OCI-LY3 (cell line): ENCODE data around the gene MYO5B.
"Not testable (repeated sequence)": the region's sequence is repeated elsewhere in the genome, so short reads cannot be mapped to it uniquely, and the experiment has no call there.

Source experiments
- H2AFZ ChIP-seq: fragments of 200-600, 300-600 bp; shearing (Covaris generic); 2 replicates; pipeline ENCODE4 v1.6.0; 2014; ENCODE audit warnings: antibody characterized with exemption, low read depth, low read length
- H3K27ac ChIP-seq: fragments of 200-600, 300-600 bp; sonication (generic); 2 replicates; pipeline ENCODE4 v1.5.1; 2014; ENCODE audit warnings: mild to moderate bottlenecking, low read length, moderate library complexity, mixed read lengths
- H3K27me3 ChIP-seq: fragments of 200-600, 300-600 bp; sonication (generic); 2 replicates; pipeline ENCODE4 v1.6.1; 2014; ENCODE audit warnings: low read depth, low read length, mixed read lengths
- H3K36me3 ChIP-seq: fragments of 200-600, 300-600 bp; sonication (generic); replicated peaks from 2 replicates; pipeline ENCODE3; 2014; ENCODE audit warnings: low read depth, low read length, mixed read lengths
- H3K4me1 ChIP-seq: fragments of 300-600, 200-600 bp; sonication (generic); 2 replicates; pipeline ENCODE4 v1.6.1; 2014; ENCODE audit warnings: low read length, mixed read lengths
- H3K4me2 ChIP-seq: fragments of 200-600, 300-600 bp; sonication (generic); 2 replicates; pipeline ENCODE4 v1.6.1; 2014; ENCODE audit warnings: low read length, mixed read lengths
- H3K4me3 ChIP-seq: fragments of 300-600, 200-600 bp; sonication (generic); 2 replicates; pipeline ENCODE4 v1.5.1; 2014; ENCODE audit warnings: antibody characterized with exemption, mild to moderate bottlenecking, low read length, moderate library complexity
- H3K79me2 ChIP-seq: fragments of 300-600, 200-600 bp; shearing (Covaris generic); 2 replicates; pipeline ENCODE4 v1.6.1; 2014; ENCODE audit warnings: mild to moderate bottlenecking, low read length, mixed read lengths
- H3K9ac ChIP-seq: fragments of 300-600, 200-600 bp; shearing (Covaris generic); 2 replicates; pipeline ENCODE4 v1.6.0; 2014; ENCODE audit warnings: mild to moderate bottlenecking, low read length, moderate library complexity
- H3K9me3 ChIP-seq: fragments of 200-600, 300-600 bp; shearing (Covaris generic); 2 replicates; pipeline ENCODE4 v1.6.1; 2014; ENCODE audit warnings: low read length, mixed read lengths; ENCODE audit not compliant: insufficient read depth
- H4K20me1 ChIP-seq: fragments of 200-600, 300-600 bp; sonication (generic); 2 replicates; pipeline ENCODE4 v1.6.1; 2016; ENCODE audit warnings: low read length, mixed read lengths; ENCODE audit not compliant: insufficient read depth
- EZH2phosphoT487 ChIP-seq: fragments of 200-600 bp; shearing (Covaris generic); IDR thresholded peaks from 2 replicates; pipeline ENCODE4 v1.6.1; 2018; ENCODE audit warnings: antibody characterized with exemption, mixed run types, low read depth
- TF ChIP-seq, protein P1 (sequence below): fragments of 200-600, 300-600 bp; sonication (generic); IDR thresholded peaks from 2 replicates; pipeline ENCODE4 v1.5.1; 2014; ENCODE audit warnings: antibody characterized with exemption, low read length, low read depth

MYO5B gene

DNA sequence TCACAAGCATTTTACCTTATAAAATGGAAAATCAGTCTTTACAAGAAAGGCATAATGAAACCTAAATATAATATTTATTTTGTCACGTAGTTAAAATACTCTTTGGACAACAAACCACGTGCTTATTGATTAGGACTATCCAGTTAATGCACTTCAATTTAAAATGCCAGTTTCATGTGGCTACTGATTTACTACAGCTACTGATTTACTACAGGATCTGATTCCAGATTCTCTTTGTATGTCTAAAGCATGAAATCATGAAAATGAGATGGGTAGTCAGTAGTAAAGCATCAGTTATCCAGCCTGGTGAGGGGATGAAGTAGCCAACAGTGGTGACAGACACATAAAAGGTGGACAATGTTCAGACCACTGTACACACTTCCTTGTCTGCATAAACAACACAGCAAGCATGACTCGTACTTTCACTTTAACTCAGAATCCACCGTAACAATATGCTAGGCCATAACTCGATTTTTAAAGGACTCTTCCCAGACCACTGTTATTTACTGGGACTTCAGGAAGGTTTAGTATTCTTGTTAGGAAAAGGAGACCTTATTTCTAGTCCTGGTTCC is 406.5 kb downstream of the MYO5B start:
- Histone ChIP-seq H3K9me3 (no peaks in the 10 kb centered on the region), H3K36me3 (peaks cover 64% of the 10 kb centered on the region), H3K4me2 (peak overlapping the region; percentile 9), H3K27me3 (no peaks in the 10 kb centered on the region), H3K9ac (no peak overlapping the region), H3K4me1 (peaks cover 11% of the 10 kb centered on the region), H2AFZ (no peak overlapping the region), H3K79me2 (no peaks in the 10 kb centered on the region), H3K27ac (no peak overlapping the region), H4K20me1 (no peaks in the 10 kb centered on the region), H3K4me3 (no peak overlapping the region)
- no peak for TF ChIP-seq EZH2phosphoT487
- TF ChIP-seq, protein P1, sequence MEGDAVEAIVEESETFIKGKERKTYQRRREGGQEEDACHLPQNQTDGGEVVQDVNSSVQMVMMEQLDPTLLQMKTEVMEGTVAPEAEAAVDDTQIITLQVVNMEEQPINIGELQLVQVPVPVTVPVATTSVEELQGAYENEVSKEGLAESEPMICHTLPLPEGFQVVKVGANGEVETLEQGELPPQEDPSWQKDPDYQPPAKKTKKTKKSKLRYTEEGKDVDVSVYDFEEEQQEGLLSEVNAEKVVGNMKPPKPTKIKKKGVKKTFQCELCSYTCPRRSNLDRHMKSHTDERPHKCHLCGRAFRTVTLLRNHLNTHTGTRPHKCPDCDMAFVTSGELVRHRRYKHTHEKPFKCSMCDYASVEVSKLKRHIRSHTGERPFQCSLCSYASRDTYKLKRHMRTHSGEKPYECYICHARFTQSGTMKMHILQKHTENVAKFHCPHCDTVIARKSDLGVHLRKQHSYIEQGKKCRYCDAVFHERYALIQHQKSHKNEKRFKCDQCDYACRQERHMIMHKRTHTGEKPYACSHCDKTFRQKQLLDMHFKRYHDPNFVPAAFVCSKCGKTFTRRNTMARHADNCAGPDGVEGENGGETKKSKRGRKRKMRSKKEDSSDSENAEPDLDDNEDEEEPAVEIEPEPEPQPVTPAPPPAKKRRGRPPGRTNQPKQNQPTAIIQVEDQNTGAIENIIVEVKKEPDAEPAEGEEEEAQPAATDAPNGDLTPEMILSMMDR = no peak

DNA sequence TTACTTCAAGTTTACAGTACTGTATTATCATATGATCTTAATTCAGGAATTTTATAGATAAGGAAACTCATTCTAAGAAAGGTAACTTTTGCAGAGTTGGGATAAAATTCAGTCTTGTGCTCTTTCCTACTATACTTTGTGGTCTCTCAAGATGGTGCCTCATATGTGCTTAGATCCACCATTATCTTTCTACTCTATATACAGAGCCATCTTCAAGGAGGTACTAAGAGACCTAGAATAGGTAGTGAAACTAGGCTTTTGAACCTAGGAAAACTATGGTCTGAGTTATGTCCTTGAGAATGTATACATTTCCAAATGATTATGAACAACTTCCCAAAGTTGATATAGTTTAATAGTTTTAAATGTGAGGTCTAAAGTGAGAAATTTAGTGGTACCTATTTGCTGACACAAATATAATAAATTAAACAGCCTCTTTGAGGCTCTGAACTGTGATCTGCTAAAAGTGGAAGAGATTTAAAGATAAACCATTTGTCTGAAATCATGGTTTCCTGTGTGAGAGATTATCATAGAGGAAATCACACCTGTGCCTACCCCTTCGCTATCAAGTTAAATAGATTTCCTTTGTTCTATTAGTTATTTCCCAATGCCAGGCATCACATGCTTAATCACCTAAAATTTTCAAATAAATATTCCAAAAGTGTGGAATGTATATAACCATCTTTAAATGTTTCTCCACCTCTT is 408.8 kb downstream of the MYO5B start:
- H3K36me3 ChIP-seq = peaks cover 67% of the 10 kb centered on the region
- H3K4me1 ChIP-seq = peaks cover 11% of the 10 kb centered on the region
- H3K79me2 ChIP-seq = no peaks in the 10 kb centered on the region
- no peak overlapping the region for H3K4me2 ChIP-seq
- no peak overlapping the region for H3K9ac ChIP-seq
- H2AFZ ChIP-seq = no peak overlapping the region
- TF ChIP-seq EZH2phosphoT487 = no peak
- TF ChIP-seq, protein P1 = no peak
- H3K9me3 ChIP-seq = no peaks in the 10 kb centered on the region
- no peaks in the 10 kb centered on the region for H3K27me3 ChIP-seq
- H3K27ac ChIP-seq = no peak overlapping the region
- no peak overlapping the region for H3K4me3 ChIP-seq
- H4K20me1 ChIP-seq = no peaks in the 10 kb centered on the region

DNA sequence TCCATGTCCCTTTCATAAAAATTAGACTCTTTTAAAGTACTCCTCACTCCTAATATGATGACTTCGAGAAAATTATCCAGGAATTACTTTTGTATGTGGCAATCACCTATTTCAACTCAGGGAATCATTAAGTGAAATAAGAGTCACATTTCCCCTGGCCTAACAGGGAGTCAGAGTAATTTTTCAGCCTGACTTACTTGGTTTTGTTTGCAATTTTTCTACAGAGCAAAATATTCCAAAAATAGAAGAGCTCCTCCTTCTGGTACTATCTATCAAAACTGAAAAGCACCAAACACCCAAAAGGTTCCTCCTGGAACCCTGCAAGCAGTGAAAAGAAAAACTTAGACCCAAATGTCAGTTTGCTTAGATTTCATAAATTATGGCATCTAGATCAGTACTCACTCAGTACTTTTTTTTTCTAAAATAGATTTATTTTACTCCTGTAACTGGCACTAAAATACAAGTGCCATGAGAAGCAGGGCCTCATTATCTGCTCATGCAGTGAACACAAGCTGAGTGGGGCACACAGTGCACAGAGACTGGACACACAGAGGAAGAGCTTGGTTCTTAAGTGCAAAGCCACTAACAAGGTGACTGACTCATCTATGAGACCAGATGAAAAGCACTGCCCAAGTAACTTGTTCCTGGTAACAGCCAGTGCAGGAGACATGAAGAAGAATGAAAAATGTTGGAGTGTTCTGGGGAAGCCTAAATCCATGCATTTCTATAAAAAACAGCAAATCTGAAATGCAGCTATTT is 410.3 kb downstream of the MYO5B start:
- Histone ChIP-seq H3K27me3 (no peaks in the 10 kb centered on the region), H4K20me1 (no peaks in the 10 kb centered on the region), H3K27ac (no peak overlapping the region), H3K36me3 (peaks cover 67% of the 10 kb centered on the region), H2AFZ (no peak overlapping the region), H3K79me2 (no peaks in the 10 kb centered on the region), H3K4me2 (no peak overlapping the region), H3K9ac (no peak overlapping the region), H3K4me3 (no peak overlapping the region), H3K9me3 (no peaks in the 10 kb centered on the region), H3K4me1 (peaks cover 11% of the 10 kb centered on the region)
- TF ChIP-seq, protein P1 = peak; percentile 34
- TF ChIP-seq EZH2phosphoT487 = no peak

DNA sequence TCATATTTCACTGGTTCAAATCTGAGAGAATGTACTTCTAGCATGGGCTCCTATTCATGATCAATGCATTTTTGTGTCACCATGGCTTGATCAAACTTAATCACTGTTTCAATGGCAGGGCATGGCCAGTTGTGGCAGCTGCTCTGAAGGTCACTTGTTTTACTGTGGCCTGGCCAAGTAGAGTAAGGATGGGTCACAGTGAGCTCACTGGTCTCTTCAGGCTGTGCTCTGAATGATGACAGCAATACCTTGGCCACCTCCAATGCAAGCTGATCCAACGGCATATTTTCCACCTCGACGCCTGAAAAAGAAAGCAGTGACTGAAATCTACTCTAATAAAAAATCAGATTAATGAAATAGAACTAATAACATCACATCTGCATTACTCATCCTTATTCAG is 411.3 kb downstream of the MYO5B start:
- H3K79me2 ChIP-seq, H3K4me2 ChIP-seq, H3K4me3 ChIP-seq, H3K27ac ChIP-seq, H3K9me3 ChIP-seq, H3K9ac ChIP-seq, H3K4me1 ChIP-seq, H2AFZ ChIP-seq, H3K27me3 ChIP-seq, H4K20me1 ChIP-seq: not testable (repeated sequence)
- H3K36me3 ChIP-seq = peaks cover 67% of the 10 kb centered on the region
